SU-DHL-6 (cell line): ENCODE data around the gene CLCN7.

ENCODE experiments used
- H2AFZ ChIP-seq: fragments of 200-600 bp; sonication (generic); 2 replicates; pipeline ENCODE4 v1.6.1; 2014; ENCODE audit warnings: low read depth, mild to moderate bottlenecking, moderate library complexity, mixed read lengths, antibody characterized with exemption, low read length; ENCODE audit not compliant: severe bottlenecking
- H3F3A ChIP-seq: fragments of 200-600 bp; shearing (Covaris generic); 2 replicates; pipeline ENCODE4 v1.6.0; 2016; ENCODE audit warnings: antibody characterized with exemption, mild to moderate bottlenecking; ENCODE audit not compliant: insufficient read depth
- H3K27ac ChIP-seq: fragments of 200-600 bp; sonication (generic); 2 replicates; pipeline ENCODE4 v1.5.1; 2016; ENCODE audit warnings: low read depth, mild to moderate bottlenecking, low read length, moderate library complexity, mixed read lengths
- H3K27me3 ChIP-seq: fragments of 200-600 bp; sonication (generic), shearing (Covaris generic); 2 replicates; pipeline ENCODE4 v1.6.0; 2014; ENCODE audit warnings: mild to moderate bottlenecking, low read length
- H3K36me3 ChIP-seq: fragments of 200-600 bp; sonication (generic); 2 replicates; pipeline ENCODE4 v1.6.1; 2014; ENCODE audit warnings: mild to moderate bottlenecking, low read length, mixed read lengths
- H3K4me2 ChIP-seq: fragments of 300-600, 200-600 bp; shearing (Covaris generic), sonication (generic); 2 replicates; pipeline ENCODE4 v1.6.0; 2014; ENCODE audit warnings: low read length, low read depth, mild to moderate bottlenecking; ENCODE audit not compliant: poor library complexity, severe bottlenecking
- H3K4me3 ChIP-seq: fragments of 200-600 bp; sonication (generic); 2 replicates; pipeline ENCODE4 v1.5.1; 2014; ENCODE audit warnings: antibody characterized with exemption, low read length, mild to moderate bottlenecking, mixed read lengths; ENCODE audit not compliant: insufficient read depth, poor library complexity, severe bottlenecking
- H3K79me2 ChIP-seq: fragments of 200-600 bp; sonication (generic); 2 replicates; pipeline ENCODE4 v1.6.1; 2014; ENCODE audit warnings: mild to moderate bottlenecking, low read length, moderate library complexity; ENCODE audit not compliant: insufficient read depth
- H3K9ac ChIP-seq: fragments of 200-600 bp; sonication (generic); 2 replicates; pipeline ENCODE4 v1.7.0; 2014; ENCODE audit warnings: mild to moderate bottlenecking, low read length
- H3K9me2 ChIP-seq: fragments of 200-600 bp; sonication (generic); replicated peaks from 2 replicates; pipeline ENCODE4 v1.6.1; 2014; ENCODE audit warnings: low read length; ENCODE audit not compliant: insufficient read depth
- H3K9me3 ChIP-seq: fragments of 200-600 bp; sonication (generic); 2 replicates; pipeline ENCODE4 v1.6.1; 2014; ENCODE audit warnings: low read length, mixed read lengths; ENCODE audit not compliant: insufficient read depth
- H4K20me1 ChIP-seq: fragments of 200-600 bp; sonication (generic); 2 replicates; pipeline ENCODE4 v1.6.1; 2014; ENCODE audit warnings: low read depth, mild to moderate bottlenecking, antibody characterized with exemption, low read length, moderate library complexity, mixed read lengths
- EZH2phosphoT487 ChIP-seq: fragments of 200-600 bp; sonication (generic), shearing (Covaris generic); conservative IDR thresholded peaks from 2 replicates; pipeline ENCODE4 v1.6.1; 2018; ENCODE audit warnings: mild to moderate bottlenecking, antibody characterized with exemption, low read length, moderate library complexity, mixed read lengths
- TF ChIP-seq, protein P1 (sequence below): fragments of 200-600 bp; sonication (generic); IDR thresholded peaks from one replicate; pipeline ENCODE4 v1.5.1; 2017; ENCODE audit warnings: antibody characterized with exemption, mild to moderate bottlenecking, low read length, moderate library complexity; ENCODE audit not compliant: insufficient read depth, poor library complexity, severe bottlenecking

Gene CLCN7

DNA sequence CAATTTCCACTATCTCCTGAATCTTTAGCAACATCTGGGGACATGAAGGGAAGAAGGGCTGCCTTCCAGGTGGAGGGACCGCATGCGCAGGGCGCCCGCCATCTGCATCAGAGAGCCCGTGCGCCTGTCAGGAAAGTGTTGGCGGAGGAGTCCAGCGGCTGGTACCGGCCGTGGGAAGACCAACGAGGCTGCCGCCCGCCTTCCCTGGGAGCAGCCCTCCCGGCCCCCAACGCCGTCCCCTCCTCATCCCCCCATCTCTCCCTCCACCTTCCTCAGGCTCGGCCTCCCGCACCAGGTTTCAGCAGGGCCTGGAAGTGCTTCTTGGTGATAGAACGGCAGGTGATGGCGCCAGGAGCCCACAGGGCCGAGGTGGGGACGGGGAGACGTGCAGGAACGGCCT is 8.8 kb downstream of the CLCN7 start:
- no peak overlapping the region for H3K9ac ChIP-seq

DNA sequence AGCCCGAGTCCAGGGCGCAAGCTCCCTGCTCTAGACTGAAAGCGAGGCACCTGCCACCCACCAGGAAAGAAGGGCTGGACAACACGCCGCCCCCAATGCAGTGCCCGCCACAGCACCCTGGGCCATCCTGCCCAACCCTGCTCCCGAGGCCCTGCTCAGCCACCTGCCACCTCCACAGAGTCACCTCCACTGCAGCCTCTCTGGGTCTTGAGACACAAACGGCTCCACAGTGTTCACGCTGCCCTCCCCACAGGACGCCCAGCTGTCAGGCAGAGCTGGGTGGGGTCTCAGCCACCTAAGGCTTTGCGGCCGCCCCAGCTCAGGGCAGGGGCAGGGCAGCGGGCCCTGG is 9.3 kb downstream of the CLCN7 start:
- no peaks in the 10 kb centered on the region for H4K20me1 ChIP-seq
- H3K27me3 ChIP-seq: no peaks in the 10 kb centered on the region
- no peak overlapping the region for H3K4me2 ChIP-seq
- TF ChIP-seq, protein P1, sequence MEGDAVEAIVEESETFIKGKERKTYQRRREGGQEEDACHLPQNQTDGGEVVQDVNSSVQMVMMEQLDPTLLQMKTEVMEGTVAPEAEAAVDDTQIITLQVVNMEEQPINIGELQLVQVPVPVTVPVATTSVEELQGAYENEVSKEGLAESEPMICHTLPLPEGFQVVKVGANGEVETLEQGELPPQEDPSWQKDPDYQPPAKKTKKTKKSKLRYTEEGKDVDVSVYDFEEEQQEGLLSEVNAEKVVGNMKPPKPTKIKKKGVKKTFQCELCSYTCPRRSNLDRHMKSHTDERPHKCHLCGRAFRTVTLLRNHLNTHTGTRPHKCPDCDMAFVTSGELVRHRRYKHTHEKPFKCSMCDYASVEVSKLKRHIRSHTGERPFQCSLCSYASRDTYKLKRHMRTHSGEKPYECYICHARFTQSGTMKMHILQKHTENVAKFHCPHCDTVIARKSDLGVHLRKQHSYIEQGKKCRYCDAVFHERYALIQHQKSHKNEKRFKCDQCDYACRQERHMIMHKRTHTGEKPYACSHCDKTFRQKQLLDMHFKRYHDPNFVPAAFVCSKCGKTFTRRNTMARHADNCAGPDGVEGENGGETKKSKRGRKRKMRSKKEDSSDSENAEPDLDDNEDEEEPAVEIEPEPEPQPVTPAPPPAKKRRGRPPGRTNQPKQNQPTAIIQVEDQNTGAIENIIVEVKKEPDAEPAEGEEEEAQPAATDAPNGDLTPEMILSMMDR: no peak
- TF ChIP-seq EZH2phosphoT487: no peak
- H2AFZ ChIP-seq: no peak overlapping the region
- H3K9me2 ChIP-seq: no peaks in the 10 kb centered on the region
- H3K27ac ChIP-seq: no peak overlapping the region
- H3K9me3 ChIP-seq: no peaks in the 10 kb centered on the region
- H3K4me3 ChIP-seq: no peak overlapping the region
- no peaks in the 10 kb centered on the region for H3K36me3 ChIP-seq
- peaks cover 19% of the 10 kb centered on the region; the same call in 1 of the 2 replicates for H3K79me2 ChIP-seq
- H3K9ac ChIP-seq: no peak overlapping the region
- H3F3A ChIP-seq: no peaks in the 10 kb centered on the region

More for the DNA sequence above, 8.8 kb downstream of the CLCN7 start:
- peaks cover 19% of the 10 kb centered on the region; the same call in 1 of the 2 replicates for H3K79me2 ChIP-seq
- H3K9me3 ChIP-seq: no peaks in the 10 kb centered on the region
- H3K4me2 ChIP-seq: no peak overlapping the region
- H3K36me3 ChIP-seq: no peaks in the 10 kb centered on the region
- H3K4me3 ChIP-seq: no peak overlapping the region
- H3K9me2 ChIP-seq: no peaks in the 10 kb centered on the region
- H3K27me3 ChIP-seq: no peaks in the 10 kb centered on the region
- TF ChIP-seq EZH2phosphoT487: no peak
- TF ChIP-seq, protein P1: no peak
- H3K27ac ChIP-seq: no peak overlapping the region
- H4K20me1 ChIP-seq: no peaks in the 10 kb centered on the region
- H2AFZ ChIP-seq: no peak overlapping the region
- no peaks in the 10 kb centered on the region for H3F3A ChIP-seq

DNA sequence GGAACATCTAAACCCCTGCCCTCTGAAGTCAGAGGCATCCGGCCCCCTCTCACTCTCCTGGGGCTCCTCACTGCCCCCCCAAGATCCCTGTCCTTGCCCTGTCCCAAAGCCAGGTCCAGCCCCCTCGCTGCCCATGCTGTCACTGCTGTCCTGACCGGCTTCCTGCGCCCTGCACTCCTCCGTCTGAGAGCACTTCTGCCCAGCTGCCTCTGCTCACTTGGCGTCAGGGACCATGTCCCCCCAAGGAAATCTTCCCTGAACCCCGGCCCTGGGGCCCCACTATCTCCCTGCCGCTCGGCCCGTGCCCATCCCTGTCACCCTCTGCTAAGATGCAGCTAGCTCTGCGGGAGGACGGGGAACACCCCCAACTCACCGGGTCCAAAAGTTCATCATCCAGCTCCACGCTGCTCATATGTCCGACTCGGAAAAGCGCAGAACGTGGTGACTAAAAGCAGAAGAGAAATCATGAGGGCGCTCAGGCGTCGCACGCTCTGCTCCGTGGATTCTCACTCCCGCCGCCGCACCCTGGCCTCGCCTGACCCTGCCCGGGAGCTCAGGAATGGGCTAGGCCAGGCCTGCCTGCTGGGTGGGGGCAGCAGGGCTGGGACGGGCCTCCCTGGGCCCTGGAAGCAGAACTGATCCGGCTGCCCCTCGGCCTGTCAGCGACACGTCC is 9.8 kb downstream of the CLCN7 start:
- no peaks in the 10 kb centered on the region for H3K9me2 ChIP-seq
- H3K9me3 ChIP-seq: no peaks in the 10 kb centered on the region
- no peaks in the 10 kb centered on the region for H3K27me3 ChIP-seq
- H3K79me2 ChIP-seq: peaks cover 15% of the 10 kb centered on the region; the same call in 1 of the 2 replicates
- H3K36me3 ChIP-seq: no peaks in the 10 kb centered on the region
- H4K20me1 ChIP-seq: no peaks in the 10 kb centered on the region
- H3K27ac ChIP-seq: no peak overlapping the region
- no peaks in the 10 kb centered on the region for H3F3A ChIP-seq
- no peak overlapping the region for H2AFZ ChIP-seq
- no peak overlapping the region for H3K4me2 ChIP-seq
- TF ChIP-seq EZH2phosphoT487: no peak
- TF ChIP-seq, protein P1: no peak
- no peak overlapping the region for H3K4me3 ChIP-seq
- H3K9ac ChIP-seq: no peak overlapping the region
